ENCODE data around the gene HNF4A. TPM values are rescaled to one million over a fixed set of nuclear protein-coding genes. Genes with fewer than 3 reads are reported as not detected.
A peak's percentile ranks its signal among the peaks of the same experiment; 100 is the strongest.

Gene HNF4A
- total and polyA plus RNA-seq, 2 of the 13 experiments (the other 11 are each of a cell fraction or from before 2014, with no cell fraction given): 80.9 to 169 TPM

GRCh38 chr20:44326391-44327159, 28.9 kb upstream of the HNF4A start (continued):
- TF ChIP-seq HOMEZ (CRISPR knock-in tag; IDR thresholded peaks at IDR 0.05; ENCODE audit: low read depth): no peak
- no peak for TF ChIP-seq CENPX (CRISPR knock-in tag; IDR thresholded peaks at IDR 0.05)
- no peak for TF ChIP-seq ZNF605 (CRISPR knock-in tag; IDR thresholded peaks at IDR 0.05)
- TF ChIP-seq ZNF33A (CRISPR knock-in tag; IDR thresholded peaks at IDR 0.05; ENCODE audit: borderline replicate concordance): no peak
- no peak for TF ChIP-seq ZNF101 (CRISPR knock-in tag; IDR thresholded peaks at IDR 0.05; ENCODE audit: borderline replicate concordance, low read depth)
- no peak for TF ChIP-seq PBX3 (CRISPR knock-in tag; IDR thresholded peaks at IDR 0.05; ENCODE audit: borderline replicate concordance)
- 0 out of 4 replicates have a peak, but pooled peaks of 1 of the 2 experiments have one; percentile 31 for TF ChIP-seq KLF16 (CRISPR knock-in tag; IDR thresholded peaks at IDR 0.05)
- no peak for TF ChIP-seq ZBTB49 (CRISPR knock-in tag; IDR thresholded peaks at IDR 0.05; ENCODE audit: borderline replicate concordance)
- TF ChIP-seq MAFG (CRISPR knock-in tag; IDR thresholded peaks at IDR 0.05): no peak
- no peak for TF ChIP-seq ZNF710 (CRISPR knock-in tag; IDR thresholded peaks at IDR 0.05; ENCODE audit: borderline replicate concordance)
- no peak for TF ChIP-seq ZNF691 (CRISPR knock-in tag; IDR thresholded peaks at IDR 0.05; ENCODE audit: borderline replicate concordance, low read depth)
- peak; percentile 74; the same call in 1 of the 2 replicates for TF ChIP-seq TFAP4 (IDR thresholded peaks at IDR 0.05; ENCODE audit: borderline replicate concordance, low read depth)
- TF ChIP-seq SIX1 (CRISPR knock-in tag; IDR thresholded peaks at IDR 0.05; ENCODE audit: borderline replicate concordance): no peak
- no peak for TF ChIP-seq GPN1 (CRISPR knock-in tag; IDR thresholded peaks at IDR 0.05; ENCODE audit: borderline replicate concordance)
- TF ChIP-seq ZNF713 (CRISPR knock-in tag; IDR thresholded peaks at IDR 0.05): no peak
- TF ChIP-seq SOX13 (IDR thresholded peaks at IDR 0.05): no peak
- peak in 1 of 2 experiments; percentile 18; a peak in 1 of 4 replicates for TF ChIP-seq SOX13 (CRISPR knock-in tag; conservative IDR thresholded peaks at IDR 0.05 in 1 of 2, IDR thresholded peaks at IDR 0.05 in 1 of 2)
- no peak for TF ChIP-seq ZNF207 (IDR thresholded peaks at IDR 0.05; ENCODE audit: borderline replicate concordance)
- TF ChIP-seq ZNF34 (CRISPR knock-in tag; IDR thresholded peaks at IDR 0.05; ENCODE audit: borderline replicate concordance): peak; percentile 74; the same call in 1 of the 2 replicates
